Measurements from ENCODE around the gene EVA1C. TPM values are rescaled to one million over a fixed set of nuclear protein-coding genes. Genes with fewer than 3 reads are reported as not detected.

The EVA1C gene
- total RNA-seq: 6.5 TPM

GRCh38 chr21:32412162-32413014, at the start of gene EVA1C:
Gene EVA1C, plus strand, starts transcription at chr21:32412706. Its CDS starts 148 bp downstream, at chr21:32412854.

DNA sequence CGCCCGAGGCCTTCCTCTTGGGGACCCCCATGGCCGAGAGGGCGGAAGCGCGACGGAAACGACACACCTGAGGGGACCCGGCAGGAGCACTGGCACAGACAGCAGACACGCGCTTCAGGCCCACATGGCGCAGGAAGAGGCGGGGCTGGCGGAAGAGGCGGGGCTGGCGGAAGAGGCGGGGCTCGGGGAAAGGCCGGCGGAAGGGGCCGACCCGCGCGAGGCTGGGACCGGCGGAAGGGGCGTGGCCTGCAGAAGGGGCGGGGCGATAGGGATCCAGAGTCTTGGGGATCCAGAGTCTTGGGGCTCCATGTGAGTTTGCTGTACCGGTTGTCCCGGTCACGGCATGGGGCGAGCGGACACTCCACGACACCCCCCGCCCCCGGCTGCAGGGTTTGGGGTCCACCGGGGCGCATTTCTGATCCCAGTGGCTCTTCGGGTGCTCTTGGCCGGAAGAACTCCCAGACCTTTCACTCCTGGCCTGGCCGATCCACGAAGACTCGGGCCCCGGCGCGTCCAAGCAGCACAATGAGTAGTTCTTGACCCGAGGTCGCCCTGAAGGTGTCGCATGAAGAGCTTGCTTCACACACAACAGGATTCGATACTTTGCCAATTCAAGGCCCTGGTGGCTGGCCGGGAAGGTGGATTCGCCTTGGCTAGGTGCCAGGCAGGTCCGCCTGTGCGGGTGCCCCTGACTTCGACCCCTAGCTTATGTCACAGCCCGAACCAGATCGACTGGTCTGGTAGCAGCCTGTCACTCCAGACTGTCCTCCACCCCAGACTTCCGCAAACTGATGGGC, 19.4 kb upstream of the EVA1C start, which contains the start of gene URB1:
TSS of gene URB1 (minus strand) at position 133 of the 797 bp plus-strand sequence. CDS start at position 31, 102 bp downstream.

Other genes with a start within 250 kb of the EVA1C start
- 13.2 TPM for gene MIS18A, start 133.7 kb upstream of the EVA1C start, total RNA-seq
- not detected for gene MRAP, start 113.9 kb upstream of the EVA1C start, total RNA-seq
- 17.9 TPM for gene URB1, start 19.7 kb upstream of the EVA1C start, total RNA-seq
- 5.5 TPM for gene TCP10L, start 172.8 kb downstream of the EVA1C start, total RNA-seq
- gene CFAP298, start 199.7 kb downstream of the EVA1C start, total RNA-seq: 38.8 TPM

Measured in camera-type eye (tissue), 1 donor.